HCT116 (cell line): ENCODE measurements around the gene LRRC4C.

Experiments used
- CTCF ChIP-seq, 3 experiments: fragments of 200-600 bp in 1 of 3; sonication (generic) in 1 of 3; IDR thresholded peaks in 2 of 3; conservative IDR thresholded peaks in 1 of 3; 2 replicates each; pipeline ENCODE4 v1.5.1; 2012 to 2017; ENCODE audit warnings: low read depth in 2 of 3, low read length in 2 of 3, antibody characterized with exemption in 1 of 3, borderline replicate concordance in 1 of 3, control low read depth in 1 of 3, mild to moderate bottlenecking in 1 of 3, mixed read lengths in 1 of 3, mixed run types in 1 of 3, moderate library complexity in 1 of 3; ENCODE audit not compliant: insufficient read depth in 1 of 3
- EZH2 ChIP-seq: fragments of 200-600 bp; sonication (generic); IDR thresholded peaks from 2 replicates; pipeline ENCODE4 v1.6.1; 2017; ENCODE audit warnings: antibody characterized with exemption, mixed run types
- POLR2A ChIP-seq: IDR thresholded peaks from 2 replicates; pipeline ENCODE4 v1.7.0; 2011; ENCODE audit warnings: borderline replicate concordance; ENCODE audit not compliant: insufficient read depth, insufficient read length; ENCODE audit errors: extremely low read depth

GRCh38 chr11:40867991-40868632 is 591.3 kb downstream of the LRRC4C start:
- TF ChIP-seq CTCF (IDR thresholded peaks at IDR 0.05 in 2 of 3, conservative IDR thresholded peaks at IDR 0.05 in 1 of 3; ENCODE audit: borderline replicate concordance in 1 of 3, insufficient read depth in 1 of 3, low read depth in 2 of 3, low read length in 2 of 3) (no peak), EZH2 (no peak), POLR2A (no peak)
